PC-3 (cell line): ENCODE measurements around the gene PGBD5. TPM values are rescaled to one million over a fixed set of nuclear protein-coding genes. Genes with fewer than 3 reads are reported as not detected.

Source experiments
- ATAC-seq: fragments of 200-7000 bp; cut with Tn5 transposase; 2 replicates; pipeline ENCODE4 v1.9.1; 2020; ENCODE audit warnings: mild to moderate bottlenecking, moderate library complexity
- BruUV-seq: library from RNA; stranded (reverse); fragments of 400-500 nt; replicated peaks from 2 replicates; lab custom pipeline; 2021; lab: Mats Ljungman, UMichigan
- CTCF ChIA-PET: fragments of 300-600 bp; sonication (Branson Sonifier 250); formaldehyde crosslinking; loops from one replicate; lab custom pipeline; 2022; ENCODE audit warnings: antibody characterized with exemption; lab: Charles Lee
- POLR2A ChIA-PET: fragments of 300-600 bp; sonication (Branson Sonifier 250); formaldehyde crosslinking; loops from one replicate; lab custom pipeline; 2022; ENCODE audit warnings: antibody characterized with exemption; ENCODE audit not compliant: unreplicated experiment; lab: Charles Lee
- DNase-seq: peaks from one replicate; pipeline ENCODE4 v3.0.0-alpha.2; 2015
- H2AFZ ChIP-seq: fragments of 300-600 bp; sonication (generic); 2 replicates; pipeline ENCODE4 v1.6.0; 2016; ENCODE audit warnings: antibody characterized with exemption, low read length
- H3F3A ChIP-seq: fragments of 300-600 bp; sonication (generic); one replicate; pipeline ENCODE4 v1.6.0; 2017; ENCODE audit warnings: antibody characterized with exemption, low read length, control low read depth, mild to moderate bottlenecking; ENCODE audit not compliant: unreplicated experiment
- H3K27ac ChIP-seq: fragments of 300-600 bp; sonication (generic); 2 replicates; pipeline ENCODE4 v1.5.1; 2016; ENCODE audit warnings: mild to moderate bottlenecking, low read length
- H3K27me3 ChIP-seq: fragments of 300-600 bp; sonication (generic); 2 replicates; pipeline ENCODE4 v1.6.1; 2016; ENCODE audit warnings: low read length, mixed read lengths
- H3K36me3 ChIP-seq: fragments of 300-600 bp; sonication (generic); 2 replicates; pipeline ENCODE4 v1.6.1; 2016; ENCODE audit warnings: low read depth, mixed run types, low read length, mixed read lengths
- H3K4me1 ChIP-seq: fragments of 300-600 bp; sonication (generic); 2 replicates; pipeline ENCODE4 v1.5.1; 2016; ENCODE audit warnings: low read length; ENCODE audit not compliant: insufficient read depth
- H3K4me2 ChIP-seq: fragments of 300-600 bp; sonication (generic); 2 replicates; pipeline ENCODE4 v1.6.0; 2016; ENCODE audit warnings: low read length
- H3K4me3 ChIP-seq: fragments of 300-600 bp; sonication (generic); 2 replicates; pipeline ENCODE4 v1.5.1; 2016; ENCODE audit warnings: mild to moderate bottlenecking, low read length, mixed read lengths
- H3K79me2 ChIP-seq: fragments of 300-600 bp; sonication (generic); 2 replicates; pipeline ENCODE4 v1.6.1; 2017; ENCODE audit warnings: low read length, mixed read lengths
- H3K9ac ChIP-seq: fragments of 300-600 bp; sonication (generic); 2 replicates; pipeline ENCODE4 v1.6.0; 2016; ENCODE audit warnings: mild to moderate bottlenecking, low read length
- H3K9me2 ChIP-seq: fragments of 300-600 bp; sonication (generic); replicated peaks from 2 replicates; pipeline ENCODE4 v1.6.1; 2016; ENCODE audit warnings: mixed run types, low read length, mixed read lengths
- H3K9me3 ChIP-seq: fragments of 300-600 bp; sonication (generic); 2 replicates; pipeline ENCODE4 v1.6.1; 2016; ENCODE audit warnings: low read length, mixed read lengths
- H4K20me1 ChIP-seq: fragments of 300-600 bp; sonication (generic); 2 replicates; pipeline ENCODE4 v1.6.1; 2016; ENCODE audit warnings: low read length, mixed read lengths
- CTCF ChIP-seq: fragments of 300-600 bp; sonication (generic); conservative IDR thresholded peaks from 2 replicates; pipeline ENCODE4 v1.5.1; 2017; ENCODE audit warnings: antibody characterized with exemption, low read depth, mild to moderate bottlenecking, low read length
- EZH2 ChIP-seq: fragments of 300-600 bp; sonication (generic); IDR thresholded peaks from one replicate; pipeline ENCODE4 v1.6.1; 2017; ENCODE audit warnings: antibody characterized with exemption, mild to moderate bottlenecking, low read length; ENCODE audit not compliant: unreplicated experiment
- EZH2phosphoT487 ChIP-seq: fragments of 300-600 bp; sonication (generic); IDR thresholded peaks from 2 replicates; pipeline ENCODE4 v1.6.1; 2018; ENCODE audit warnings: mild to moderate bottlenecking, antibody characterized with exemption, low read length, borderline replicate concordance
- intact Hi-C: fragments of 100-400 bp; cut with micrococcal nuclease; formaldehyde crosslinking; loops from 2 replicates; pipeline ENCODE4 v1.9.0; 2023
- total RNA-seq: library from RNA; depleted of rRNA; stranded (reverse); fragments of >200 nt; gene quantifications from 2 replicates; pipeline ENCODE4 v1.2.3, GENCODE V29; 2014

PGBD5 gene
- total RNA-seq, 1 experiment from 2014 or later = under 0.01 TPM

- POLR2A ChIA-PET = no interaction called here
- Histone ChIP-seq H3K9me2 (no peaks in the 10 kb centered on the region), H3K9ac (no peak overlapping the region), H3K9me3 (no peaks in the 10 kb centered on the region), H3K27me3 (peaks cover 34% of the 10 kb centered on the region), H3K4me1 (no peaks in the 10 kb centered on the region), H3K79me2 (no peaks in the 10 kb centered on the region), H3K36me3 (no peaks in the 10 kb centered on the region), H4K20me1 (no peaks in the 10 kb centered on the region), H3K27ac (no peak overlapping the region), H3K4me2 (no peak overlapping the region), H2AFZ (no peak overlapping the region), H3F3A (no peaks in the 10 kb centered on the region), H3K4me3 (no peak overlapping the region)
- CTCF ChIA-PET = no interaction called here
- intact Hi-C loops = no loop called here
- BruUV-seq = no TSS peak
- DNase-seq (no peak), ATAC-seq (no peak)
- TF ChIP-seq EZH2phosphoT487 (no peak), EZH2 (no peak), CTCF (no peak)
Measured at GRCh38 chr1:230469271-230469670, 43.1 kb upstream of the PGBD5 start.

- DNase-seq (no peak), ATAC-seq (no peak)
- Histone ChIP-seq H3K9me2 (no peaks in the 10 kb centered on the region), H3F3A (no peaks in the 10 kb centered on the region), H3K4me2 (no peak overlapping the region), H3K9ac (no peak overlapping the region), H3K4me3 (no peak overlapping the region), H3K4me1 (no peaks in the 10 kb centered on the region), H3K79me2 (no peaks in the 10 kb centered on the region), H3K27ac (no peak overlapping the region), H3K9me3 (no peaks in the 10 kb centered on the region), H3K36me3 (no peaks in the 10 kb centered on the region), H4K20me1 (no peaks in the 10 kb centered on the region), H2AFZ (no peak overlapping the region), H3K27me3 (peaks cover 48% of the 10 kb centered on the region)
- ChIA-PET CTCF (no interaction called here), POLR2A (no interaction called here)
- BruUV-seq = no TSS peak
- TF ChIP-seq EZH2 = no peak
- no peak for TF ChIP-seq CTCF
- no peak for TF ChIP-seq EZH2phosphoT487
- intact Hi-C loops = no loop called here
Measured at GRCh38 chr1:230465691-230466090, 39.6 kb upstream of the PGBD5 start.

GRCh38 chr1:230464671-230465070 lies 38.5 kb upstream of the PGBD5 start:
- Histone ChIP-seq H3K4me2 (no peak overlapping the region), H3K79me2 (no peaks in the 10 kb centered on the region), H3K27me3 (peaks cover 58% of the 10 kb centered on the region), H3K9me3 (no peaks in the 10 kb centered on the region), H3K27ac (no peak overlapping the region), H2AFZ (no peak overlapping the region), H3K4me1 (0 out of 2 replicates have a peak, but pooled peaks cover 3% of the 10 kb centered on the region), H3K4me3 (no peak overlapping the region), H4K20me1 (no peaks in the 10 kb centered on the region), H3K9me2 (no peaks in the 10 kb centered on the region), H3K9ac (no peak overlapping the region), H3F3A (no peaks in the 10 kb centered on the region), H3K36me3 (no peaks in the 10 kb centered on the region)
- ATAC-seq (no peak), DNase-seq (no peak)
- CTCF ChIA-PET = no interaction called here
- no TSS peak for BruUV-seq
- TF ChIP-seq EZH2phosphoT487 = no peak
- TF ChIP-seq CTCF = no peak
- TF ChIP-seq EZH2 = no peak
- intact Hi-C loops = no loop called here
- POLR2A ChIA-PET = no interaction called here
